HT1080 (cell line): ENCODE measurements around the gene SLC1A4. TPM values are rescaled to one million over a fixed set of nuclear protein-coding genes. Genes with fewer than 3 reads are reported as not detected.
"Not testable (repeated sequence)": the region's sequence is repeated elsewhere in the genome, so short reads cannot be mapped to it uniquely, and the experiment has no call there.

ENCODE experiments used
- DNase-seq: peaks from one replicate; pipeline ENCODE4 v3.0.0-alpha.2; 2015; ENCODE audit warnings: low read depth
- total RNA-seq: library from RNA; depleted of rRNA; stranded (reverse); fragments of >200 nt; shearing (Covaris generic); gene quantifications from 2 replicates; pipeline ENCODE4 v1.2.3, GENCODE V29; 2014

The SLC1A4 gene
- total RNA-seq, 1 experiment from 2014 or later, result 10.1 TPM

- no peak for DNase-seq
Measured at GRCh38 chr2:64992218-64992617, 3.0 kb downstream of the SLC1A4 start.

GRCh38 chr2:64992990-64993389 lies 3.8 kb downstream of the SLC1A4 start:
- DNase-seq, result no peak

- DNase-seq, result no peak
Measured at GRCh38 chr2:64995041-64995440, 5.8 kb downstream of the SLC1A4 start.

GRCh38 chr2:64996871-64997307 lies 7.7 kb downstream of the SLC1A4 start:
- no peak for DNase-seq

GRCh38 chr2:64998658-64999061 lies 9.5 kb downstream of the SLC1A4 start:
- peak; percentile 8 for DNase-seq

GRCh38 chr2:64999754-65000153 lies 10.6 kb downstream of the SLC1A4 start:
- DNase-seq, result no peak

GRCh38 chr2:65000644-65001043 lies 11.4 kb downstream of the SLC1A4 start:
- no peak for DNase-seq

GRCh38 chr2:65003037-65003436 lies 13.8 kb downstream of the SLC1A4 start:
- no peak for DNase-seq

- DNase-seq, result not testable (repeated sequence)
Measured at GRCh38 chr2:65004232-65004631, 15.0 kb downstream of the SLC1A4 start.

GRCh38 chr2:65013776-65014175 lies 24.6 kb downstream of the SLC1A4 start:
- no peak for DNase-seq

GRCh38 chr2:65015731-65016130 lies 26.5 kb downstream of the SLC1A4 start:
- DNase-seq, result no peak

- DNase-seq, result no peak
Measured at GRCh38 chr2:65016789-65017188, 27.6 kb downstream of the SLC1A4 start.

- no peak for DNase-seq
Measured at GRCh38 chr2:65017335-65017734, 28.1 kb downstream of the SLC1A4 start.

- DNase-seq, result no peak
Measured at GRCh38 chr2:65018141-65018582, 29.0 kb downstream of the SLC1A4 start.

- no peak for DNase-seq
Measured at GRCh38 chr2:65019010-65019409, 29.8 kb downstream of the SLC1A4 start.

GRCh38 chr2:65019675-65020195 lies 30.5 kb downstream of the SLC1A4 start:
- DNase-seq, result no peak

GRCh38 chr2:65020251-65020650 lies 31.1 kb downstream of the SLC1A4 start:
- not testable (repeated sequence) for DNase-seq

- no peak for DNase-seq
Measured at GRCh38 chr2:65020943-65021528, 31.8 kb downstream of the SLC1A4 start.

- DNase-seq, result no peak
Measured at GRCh38 chr2:65021709-65022108, 32.5 kb downstream of the SLC1A4 start.

- no peak for DNase-seq
Measured at GRCh38 chr2:65022189-65022588, 33.0 kb downstream of the SLC1A4 start.

- DNase-seq, result no peak
Measured at GRCh38 chr2:65023742-65024141, 34.5 kb downstream of the SLC1A4 start.

GRCh38 chr2:65024149-65024829 lies 35.1 kb downstream of the SLC1A4 start:
- DNase-seq, result peak; percentile 76
